Effector CD4-positive, alpha-beta T cell (primary cell): ENCODE results near the gene SYT14.
"Not testable (repeated sequence)": the region's sequence is repeated elsewhere in the genome, so short reads cannot be mapped to it uniquely, and the experiment has no call there.

Experiments used
- DNase-seq: peaks from one replicate; pipeline ENCODE4 v3.0.0-alpha.2; 2020

Gene SYT14

GRCh38 chr1:209948155-209948554 is 10.1 kb downstream of the SYT14 start:
- DNase-seq = no peak

GRCh38 chr1:209956116-209956515 is 18.1 kb downstream of the SYT14 start:
- DNase-seq = no peak

GRCh38 chr1:209959623-209960022 is 21.6 kb downstream of the SYT14 start:
- DNase-seq = no peak

GRCh38 chr1:209960926-209961325 is 22.9 kb downstream of the SYT14 start:
- DNase-seq = no peak

GRCh38 chr1:209962388-209962787 is 24.4 kb downstream of the SYT14 start:
- DNase-seq = no peak

GRCh38 chr1:209962856-209963255 is 24.8 kb downstream of the SYT14 start:
- DNase-seq = no peak

- no peak for DNase-seq
Measured at GRCh38 chr1:209965996-209966395, 28.0 kb downstream of the SYT14 start.

GRCh38 chr1:209978721-209979120 is 40.7 kb downstream of the SYT14 start:
- not testable (repeated sequence) for DNase-seq

GRCh38 chr1:209983953-209984352 is 45.9 kb downstream of the SYT14 start:
- no peak for DNase-seq

GRCh38 chr1:209985002-209985401 is 47.0 kb downstream of the SYT14 start:
- DNase-seq = no peak

GRCh38 chr1:209988706-209989105 is 50.7 kb downstream of the SYT14 start:
- DNase-seq = no peak

GRCh38 chr1:209989525-209989924 is 51.5 kb downstream of the SYT14 start:
- no peak for DNase-seq

GRCh38 chr1:209993061-209993830 is 55.2 kb downstream of the SYT14 start:
- no peak for DNase-seq

GRCh38 chr1:209996348-209996747 is 58.3 kb downstream of the SYT14 start:
- DNase-seq = no peak

- no peak for DNase-seq
Measured at GRCh38 chr1:209999005-209999404, 61.0 kb downstream of the SYT14 start.

- DNase-seq = no peak
Measured at GRCh38 chr1:210001751-210002150, 63.7 kb downstream of the SYT14 start.

- no peak for DNase-seq
Measured at GRCh38 chr1:210003501-210003900, 65.5 kb downstream of the SYT14 start.

GRCh38 chr1:210010161-210010560 is 72.1 kb downstream of the SYT14 start:
- DNase-seq = no peak

GRCh38 chr1:210021145-210021860 is 83.3 kb downstream of the SYT14 start:
- DNase-seq = no peak

- DNase-seq = no peak
Measured at GRCh38 chr1:210022044-210022443, 84.0 kb downstream of the SYT14 start.

- DNase-seq = no peak
Measured at GRCh38 chr1:210024282-210024681, 86.3 kb downstream of the SYT14 start.

- no peak for DNase-seq
Measured at GRCh38 chr1:210024996-210025395, 87.0 kb downstream of the SYT14 start.

- DNase-seq = no peak
Measured at GRCh38 chr1:210025870-210026269, 87.9 kb downstream of the SYT14 start.

GRCh38 chr1:210027994-210028393 is 90.0 kb downstream of the SYT14 start:
- DNase-seq = no peak
